Hematopoietic multipotent progenitor cell treated with erythropoietin and hydrocortisone succinate and interleukin-3 and kit ligand, for 4 days (in vitro differentiated cells): ENCODE results near the gene TAS1R3.
A peak's percentile ranks its signal among the peaks of the same experiment; 100 is the strongest.

ENCODE experiments used
- DNase-seq: peaks from one replicate; pipeline ENCODE4 v3.0.0-alpha.2; 2015

Gene TAS1R3

GRCh38 chr1:1324524-1325287, 6.4 kb upstream of the TAS1R3 start, which contains the start of the genes CPTP and INTS11:
Gene CPTP (plus strand): TSS chr1:1324802. CDS start chr1:1326911, 2,109 bp downstream.
Gene INTS11 (minus strand): TSS chr1:1324660. CDS start chr1:1324608, 52 bp downstream.
- DNase-seq, result peak; percentile 97

GRCh38 chr1:1325288-1326074, 5.6 kb upstream of the TAS1R3 start:
- DNase-seq, result peak; percentile 36

DNA sequence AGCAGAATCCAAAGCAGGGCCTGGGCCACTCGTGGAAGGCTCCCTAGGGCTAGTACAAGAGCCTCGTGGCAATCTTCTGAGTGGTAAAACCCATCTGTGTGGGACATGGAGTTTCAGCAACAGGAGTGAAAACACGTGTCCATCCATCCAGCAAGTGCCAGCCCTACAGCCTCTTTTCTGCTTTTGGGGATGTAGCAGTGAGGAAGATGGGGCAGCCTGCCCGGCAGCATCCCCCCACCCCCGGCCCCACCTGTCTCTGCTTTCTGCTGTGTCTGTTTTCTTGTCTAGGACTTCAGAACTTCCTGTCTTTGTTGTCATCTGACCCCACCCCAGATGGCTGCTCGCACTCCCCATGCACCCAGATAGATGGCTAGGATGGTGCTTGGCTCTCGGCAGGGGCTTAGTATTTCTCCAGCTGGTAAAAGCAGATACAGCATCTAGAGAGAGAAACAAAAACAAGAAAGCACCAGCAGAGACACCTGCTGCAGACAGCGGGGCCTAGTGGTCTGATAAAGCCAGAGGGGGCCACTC, 4.9 kb upstream of the TAS1R3 start:
- no peak for DNase-seq

GRCh38 chr1:1327291-1327690, 3.8 kb upstream of the TAS1R3 start:
- no peak for DNase-seq

DNA sequence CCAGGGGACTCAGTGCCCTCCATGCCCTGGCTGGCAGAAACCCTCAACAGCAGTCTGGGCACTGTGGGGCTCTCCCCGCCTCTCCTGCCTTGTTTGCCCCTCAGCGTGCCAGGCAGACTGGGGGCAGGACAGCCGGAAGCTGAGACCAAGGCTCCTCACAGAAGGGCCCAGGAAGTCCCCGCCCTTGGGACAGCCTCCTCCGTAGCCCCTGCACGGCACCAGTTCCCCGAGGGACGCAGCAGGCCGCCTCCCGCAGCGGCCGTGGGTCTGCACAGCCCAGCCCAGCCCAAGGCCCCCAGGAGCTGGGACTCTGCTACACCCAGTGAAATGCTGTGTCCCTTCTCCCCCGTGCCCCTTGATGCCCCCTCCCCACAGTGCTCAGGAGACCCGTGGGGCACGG, 2.8 kb upstream of the TAS1R3 start:
- no peak for DNase-seq

DNA sequence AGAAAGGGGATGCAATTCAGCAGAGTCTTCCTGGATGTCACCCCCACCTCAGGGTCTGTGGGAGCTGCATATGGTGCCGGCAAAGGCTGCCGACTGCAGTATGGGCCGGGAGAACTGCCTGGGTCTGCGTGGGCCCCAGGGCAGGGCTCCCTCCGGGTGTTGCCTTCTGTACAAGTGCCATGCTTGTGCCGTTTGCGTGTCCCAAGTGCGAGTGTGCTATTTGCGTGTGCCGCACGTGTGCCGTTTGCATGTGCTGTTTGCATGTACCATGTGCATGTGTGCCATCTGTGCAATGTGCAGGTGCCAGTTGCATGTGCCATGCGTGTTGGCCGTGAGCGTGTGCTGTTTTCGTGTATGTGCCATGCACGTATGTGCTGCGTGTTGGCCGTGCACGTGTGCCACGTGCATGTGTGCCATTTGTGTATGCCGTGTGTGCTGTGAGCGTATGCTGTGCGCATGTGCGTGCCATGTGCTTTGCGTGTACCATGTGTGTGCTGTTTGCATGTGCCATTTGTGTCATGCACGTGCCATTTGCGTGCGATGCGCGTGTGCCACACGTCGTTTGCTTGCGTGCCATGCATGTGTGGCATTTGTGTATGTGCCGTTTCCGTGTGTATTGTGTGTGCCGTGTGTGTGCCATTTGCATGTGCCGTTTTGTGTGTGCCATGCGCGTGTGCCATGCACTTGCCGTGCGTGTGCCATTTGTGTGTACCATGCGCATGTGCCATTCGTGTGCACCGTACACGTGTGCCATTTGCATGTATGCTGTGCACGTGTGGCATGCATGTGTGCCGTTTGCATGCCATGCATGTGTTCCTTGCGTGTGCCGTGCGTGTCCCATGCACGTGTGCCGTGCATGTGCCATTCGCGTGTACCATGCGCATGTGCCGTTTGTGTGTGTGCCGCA, 1.5 kb upstream of the TAS1R3 start:
- no peak for DNase-seq

DNA sequence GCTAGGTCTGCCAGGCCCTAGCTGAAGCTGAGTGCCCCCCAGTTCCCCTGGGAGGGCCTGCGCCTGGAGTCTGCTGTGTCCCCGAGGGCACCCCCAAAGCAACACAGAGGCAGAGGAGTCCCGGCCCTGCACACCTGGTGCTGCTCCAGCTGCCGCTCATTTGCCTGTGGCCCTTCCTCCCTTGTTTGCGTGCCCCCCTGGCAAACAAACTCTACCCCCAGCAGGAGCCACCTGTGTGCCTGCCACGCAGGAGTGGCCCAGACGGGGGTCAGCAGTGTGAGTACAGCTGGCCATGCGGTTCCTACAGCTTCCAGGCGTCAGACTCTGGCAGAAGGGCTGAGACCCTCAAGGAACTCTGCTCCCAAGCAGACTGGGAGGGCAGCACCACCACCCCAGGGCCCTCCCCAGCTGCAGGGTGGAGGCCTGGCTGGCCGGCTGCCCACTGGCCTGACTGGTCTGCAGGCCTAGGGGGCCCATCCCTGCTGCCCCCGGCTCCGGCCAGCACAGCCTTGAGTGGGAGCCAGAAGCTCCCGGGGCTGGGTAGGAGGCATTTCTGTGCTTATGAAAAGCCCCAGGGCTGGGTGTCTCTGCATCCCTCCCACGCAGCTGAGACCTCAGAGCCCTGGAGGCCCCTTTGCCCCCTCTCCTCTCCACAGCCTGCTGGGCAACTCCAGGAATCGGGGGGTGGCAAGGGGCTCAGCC, 563 bp upstream of the TAS1R3 start:
- DNase-seq, result no peak

GRCh38 chr1:1332031-1332755, 1.1 kb downstream of the TAS1R3 start:
- DNase-seq, result no peak

- no peak for DNase-seq
Measured at GRCh38 chr1:1332774-1333480, 1.8 kb downstream of the TAS1R3 start.

GRCh38 chr1:1333551-1334241, 2.6 kb downstream of the TAS1R3 start:
- DNase-seq, result no peak

GRCh38 chr1:1334835-1335234, 3.8 kb downstream of the TAS1R3 start:
- DNase-seq, result no peak

GRCh38 chr1:1335283-1335682, 4.2 kb downstream of the TAS1R3 start:
- DNase-seq, result no peak

DNA sequence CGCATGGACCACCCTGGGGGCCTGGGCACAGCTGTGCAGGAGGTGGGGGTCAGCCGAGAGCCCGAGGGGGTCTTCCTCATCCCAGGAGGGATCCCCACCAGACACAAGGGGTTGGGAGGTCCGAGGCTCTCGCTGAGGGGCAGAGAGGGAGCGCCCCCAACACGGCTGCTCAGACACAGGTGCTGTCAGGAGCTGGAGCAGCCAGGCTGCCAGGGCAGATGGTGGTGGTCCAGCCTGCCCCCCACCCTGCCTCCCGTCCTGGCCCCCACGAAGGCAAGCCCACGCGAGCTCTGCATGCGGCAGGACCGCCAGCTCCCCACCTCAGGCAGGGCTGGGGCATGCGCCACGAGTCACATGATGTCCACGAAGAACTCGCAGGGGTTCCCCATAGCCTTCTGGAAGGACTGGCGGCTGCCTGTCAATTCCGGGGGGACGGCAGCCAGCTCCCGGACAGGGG, 4.7 kb downstream of the TAS1R3 start:
- DNase-seq, result no peak

GRCh38 chr1:1336446-1336845, 5.4 kb downstream of the TAS1R3 start:
- no peak for DNase-seq

GRCh38 chr1:1336931-1337792, 6.1 kb downstream of the TAS1R3 start:
- no peak for DNase-seq

DNA sequence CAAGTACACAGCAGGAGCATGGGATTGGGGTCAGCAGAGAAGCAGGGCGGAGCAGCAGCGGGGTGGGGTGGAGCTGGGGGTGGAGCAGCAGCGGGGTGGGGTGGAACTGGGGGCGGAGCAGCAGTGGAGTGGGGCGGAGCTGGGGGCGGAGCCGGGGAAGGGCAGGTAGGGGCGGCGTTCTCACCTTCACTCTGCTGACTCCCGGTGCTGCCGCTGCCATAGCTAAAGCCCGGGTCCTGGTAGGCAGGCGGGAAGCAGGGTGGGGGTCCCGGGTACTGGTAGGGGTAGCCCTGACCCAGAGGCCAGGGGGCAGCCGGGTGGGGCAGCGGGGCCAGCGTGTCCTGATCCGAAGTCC, 6.7 kb downstream of the TAS1R3 start:
- peak; percentile 41 for DNase-seq

DNA sequence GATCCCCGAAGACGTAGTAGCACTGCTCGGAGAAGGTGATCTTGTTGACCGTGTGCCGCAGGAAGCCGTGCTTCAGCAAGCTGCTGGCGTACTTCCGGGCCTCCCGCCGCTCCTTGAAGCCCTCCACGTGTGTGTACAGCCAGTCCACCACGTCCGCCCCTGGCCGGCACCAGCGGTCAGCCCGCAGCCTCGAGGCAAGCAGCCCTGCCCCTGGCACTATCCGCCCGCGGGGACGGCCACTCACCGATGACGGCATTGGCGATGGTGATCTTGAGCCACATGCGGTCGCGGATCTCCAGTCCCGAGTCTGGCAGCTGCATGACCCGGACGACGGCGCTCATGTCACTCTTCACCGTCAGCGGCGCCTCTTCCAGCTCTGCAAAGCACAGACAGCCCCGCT, 7.2 kb downstream of the TAS1R3 start:
- DNase-seq, result no peak

- no peak for DNase-seq
Measured at GRCh38 chr1:1340185-1340584, 9.1 kb downstream of the TAS1R3 start.
